Left lobe of liver (tissue), 2 donors: ENCODE measurements around the gene NCR1. TPM values are rescaled to one million over a fixed set of nuclear protein-coding genes. Genes with fewer than 3 reads are reported as not detected.
"Not testable (repeated sequence)": the region's sequence is repeated elsewhere in the genome, so short reads cannot be mapped to it uniquely, and the experiment has no call there.

Experiments used
- ATAC-seq: fragments of 200-7000 bp; cut with Tn5 transposase; one replicate; pipeline ENCODE4 v1.9.1; 2020; ENCODE audit warnings: mild to moderate bottlenecking, moderate library complexity
- DNase-seq: peaks from one replicate; pipeline ENCODE4 v3.0.0-alpha.2; 2020; ENCODE audit warnings: low spot score
- total RNA-seq: library from RNA; stranded (reverse); gene quantifications from one replicate; pipeline ENCODE4 v1.2.1, GENCODE V29; 2021
- donor health status: DM: no; HTN: no; CAD: no; lungs with moderate emphysema.
- donor health status: DM: no; HTN: yes; CAD: no.

Gene NCR1
- total RNA-seq, 1 donor from 2014 or later, result 0.10 TPM

- DNase-seq (no peak), ATAC-seq (no peak)
Measured at GRCh38 chr19:54905421-54905802, 536 bp upstream of the NCR1 start.

DNA sequence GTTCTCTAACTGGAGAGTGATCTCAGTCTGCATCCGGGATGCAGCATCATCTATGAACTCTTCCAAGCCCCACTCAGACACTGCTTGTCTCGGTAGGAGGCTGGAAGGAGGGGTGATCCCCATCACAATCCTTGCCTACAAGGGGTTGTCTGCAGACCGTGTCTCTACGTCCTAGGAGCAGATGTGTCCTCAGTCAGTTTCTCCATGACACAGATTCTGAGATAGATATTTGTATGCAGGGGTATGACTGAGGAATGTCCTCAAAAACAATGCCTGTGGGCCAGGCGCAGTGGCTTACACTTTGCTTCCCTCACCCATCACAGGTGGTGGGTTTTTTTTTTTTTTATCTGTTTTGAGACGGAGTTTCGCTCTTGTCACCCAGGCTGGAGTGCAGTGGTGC, 871 bp downstream of the NCR1 start:
- ATAC-seq, result no peak
- DNase-seq, result no peak

DNA sequence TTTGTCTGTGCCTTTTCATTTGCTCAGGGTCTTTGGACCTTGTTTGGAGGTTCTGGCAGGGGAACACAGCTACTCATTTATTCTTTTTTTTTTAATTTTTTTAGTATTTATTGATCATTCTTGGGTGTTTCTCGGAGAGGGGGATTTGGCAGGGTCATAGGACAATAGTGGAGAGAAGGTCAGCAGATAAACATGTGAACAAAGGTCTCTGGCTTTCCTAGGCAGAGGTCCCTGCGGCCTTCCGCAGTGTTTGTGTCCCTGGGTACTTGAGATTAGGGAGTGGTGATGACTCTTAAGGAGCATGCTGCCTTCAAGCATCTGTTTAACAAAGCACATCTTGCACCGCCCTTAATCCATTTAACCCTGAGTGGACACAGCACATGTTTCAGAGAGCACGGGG, 2.0 kb downstream of the NCR1 start:
- not testable (repeated sequence) for ATAC-seq, DNase-seq

- ATAC-seq (peak; percentile 16), DNase-seq (no peak)
Measured at GRCh38 chr19:54916822-54917221, 10.9 kb downstream of the NCR1 start.

GRCh38 chr19:54918499-54918898, 12.6 kb downstream of the NCR1 start:
- DNase-seq (no peak), ATAC-seq (no peak)

GRCh38 chr19:54919646-54920563, 14.0 kb downstream of the NCR1 start:
- DNase-seq, ATAC-seq: not testable (repeated sequence)

DNA sequence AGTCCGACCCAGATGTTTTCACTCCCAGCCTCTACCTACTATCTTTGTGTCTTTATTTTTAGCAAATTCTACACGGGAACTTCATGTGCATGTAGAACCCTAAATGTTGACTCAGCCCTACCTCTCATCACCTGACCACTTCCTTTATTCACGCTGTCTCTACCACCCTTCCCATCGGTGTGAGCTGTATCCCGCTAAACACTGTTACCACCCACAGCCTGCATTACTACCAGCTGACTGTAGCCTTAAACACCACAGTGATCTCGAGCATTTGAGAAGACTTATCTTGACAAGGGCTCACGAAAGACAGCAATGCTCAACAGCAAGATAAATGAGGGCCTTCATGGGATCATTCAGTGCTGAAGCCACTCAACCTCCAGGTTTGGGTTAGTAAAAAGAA, 15.1 kb downstream of the NCR1 start:
- no peak for ATAC-seq
- no peak for DNase-seq

- no peak for ATAC-seq
- no peak for DNase-seq
Measured at GRCh38 chr19:54923276-54923675, 17.3 kb downstream of the NCR1 start.

- ATAC-seq, result no peak
- no peak for DNase-seq
Measured at GRCh38 chr19:54928299-54928698, 22.4 kb downstream of the NCR1 start.

DNA sequence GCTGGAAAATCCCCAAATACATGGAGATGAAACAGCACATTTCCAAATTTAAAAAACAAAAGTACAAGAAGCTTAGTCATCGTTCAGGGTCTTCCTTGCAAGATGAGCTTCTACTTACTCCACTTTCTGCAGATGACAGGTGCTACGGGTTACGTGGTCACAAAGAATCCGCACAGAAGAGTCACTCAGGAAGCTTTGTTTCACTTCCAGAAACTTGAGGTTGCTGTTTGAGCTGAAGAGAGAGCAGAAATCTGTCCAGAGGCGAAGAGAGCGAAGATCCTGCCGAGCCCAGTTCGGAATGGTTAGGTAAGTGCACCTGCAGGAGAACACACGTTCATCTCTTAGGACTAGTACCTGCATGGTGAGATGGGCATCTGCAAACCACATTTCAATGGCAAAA, 32.0 kb downstream of the NCR1 start:
- no peak for ATAC-seq

GRCh38 chr19:54938906-54939305, 33.0 kb downstream of the NCR1 start:
- ATAC-seq, result no peak
- no peak for DNase-seq

More for the DNA sequence above, 32.0 kb downstream of the NCR1 start:
- DNase-seq, result no peak

GRCh38 chr19:54939538-54939937, 33.6 kb downstream of the NCR1 start:
- DNase-seq, ATAC-seq: not testable (repeated sequence)

DNA sequence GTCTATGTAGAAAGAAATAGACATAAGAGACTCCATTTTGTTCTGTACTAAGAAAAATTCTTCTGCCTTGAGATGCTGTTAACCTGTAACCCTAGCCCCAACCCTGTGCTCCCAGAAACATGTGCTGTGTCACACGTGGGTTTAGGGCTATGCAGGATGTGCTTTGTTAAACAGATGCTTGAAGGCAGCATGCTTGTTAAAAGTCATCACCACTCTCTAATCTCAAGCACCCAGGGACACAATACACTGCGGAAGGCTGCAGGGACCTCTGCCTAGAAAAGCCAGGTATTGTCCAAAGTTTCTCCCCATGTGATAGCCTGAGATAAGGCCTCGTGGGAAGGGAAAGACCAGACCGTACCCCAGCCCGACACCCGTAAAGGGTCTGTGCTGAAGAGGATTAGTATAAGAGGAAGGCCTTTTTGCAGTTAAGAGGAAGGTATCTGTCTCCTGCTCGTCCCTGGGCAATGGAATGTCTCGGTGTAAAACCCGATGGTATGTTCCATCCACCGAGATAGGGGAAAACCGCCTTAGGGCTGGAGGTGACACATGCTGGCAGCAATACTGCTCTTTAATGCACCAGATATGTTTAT, 37.9 kb downstream of the NCR1 start:
- DNase-seq, ATAC-seq: not testable (repeated sequence)

DNA sequence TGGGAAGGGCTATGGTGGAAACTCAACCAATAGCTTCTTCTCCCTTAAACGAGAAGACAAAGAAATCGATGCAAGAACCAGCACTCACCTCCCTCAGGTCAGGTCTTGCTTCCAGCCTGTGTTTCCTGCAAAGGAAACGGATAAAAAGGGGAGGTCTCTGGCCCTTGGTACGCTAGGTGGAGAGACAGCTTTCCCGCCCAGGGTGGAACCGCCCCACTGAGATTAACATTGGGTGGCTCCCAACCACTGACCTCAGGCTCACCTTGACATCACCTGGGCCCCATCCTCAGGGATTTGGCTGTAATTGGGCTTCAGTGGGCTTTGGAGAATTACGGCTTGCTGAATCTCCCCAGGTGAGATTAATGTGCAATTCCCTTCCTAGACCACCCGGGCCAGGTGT, 41.4 kb downstream of the NCR1 start, which contains the start of gene NLRP7:
Gene NLRP7, minus strand, starts transcription at position 150 of the 400 bp plus-strand sequence.
- DNase-seq, result no peak
- no peak for ATAC-seq

DNA sequence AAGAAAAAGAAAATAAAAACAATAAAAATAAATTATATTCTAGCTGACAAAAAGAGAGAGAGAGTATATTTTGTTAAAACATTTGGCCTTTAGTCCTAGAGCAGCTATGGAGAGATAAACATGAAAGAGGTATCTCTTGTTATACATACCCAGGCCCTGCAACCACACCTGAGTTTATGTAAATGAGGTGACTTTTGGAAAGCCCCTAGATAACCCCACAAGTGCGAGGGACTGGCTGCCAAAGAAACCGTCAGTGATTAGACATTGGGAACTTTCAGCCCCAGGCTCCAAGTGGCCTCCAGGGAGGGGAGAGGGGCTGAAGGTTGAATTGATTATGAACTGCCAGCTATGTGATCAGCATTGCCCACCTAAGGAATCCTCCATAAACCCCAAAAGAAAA, 43.5 kb downstream of the NCR1 start:
- DNase-seq (no peak), ATAC-seq (no peak)

- ATAC-seq, DNase-seq: not testable (repeated sequence)
Measured at GRCh38 chr19:54950580-54950979, 44.6 kb downstream of the NCR1 start.

GRCh38 chr19:54952591-54953344, 46.8 kb downstream of the NCR1 start:
- DNase-seq (no peak), ATAC-seq (no peak)

- DNase-seq, ATAC-seq: not testable (repeated sequence)
Measured at GRCh38 chr19:54953345-54953713, 47.4 kb downstream of the NCR1 start.

DNA sequence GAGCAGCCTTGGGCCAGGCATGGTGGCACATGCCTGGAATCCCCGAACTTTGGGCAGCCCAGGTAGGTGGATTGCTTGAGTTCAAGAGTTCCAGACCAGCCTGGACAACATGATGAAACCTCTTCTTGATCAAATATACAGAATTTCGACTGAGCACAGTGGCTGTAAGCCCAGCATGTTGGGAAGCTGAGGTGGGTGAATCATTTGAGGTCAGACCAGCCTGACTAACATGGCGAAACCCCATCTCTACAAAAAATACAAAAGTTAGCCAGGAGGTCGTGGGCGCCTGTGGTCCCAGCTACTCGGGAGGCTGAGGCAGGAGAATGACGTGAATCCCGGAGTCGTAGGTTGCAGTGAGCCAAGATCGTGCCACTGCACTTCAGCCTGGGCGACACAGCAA, 49.4 kb downstream of the NCR1 start:
- DNase-seq (no peak), ATAC-seq (no peak)

DNA sequence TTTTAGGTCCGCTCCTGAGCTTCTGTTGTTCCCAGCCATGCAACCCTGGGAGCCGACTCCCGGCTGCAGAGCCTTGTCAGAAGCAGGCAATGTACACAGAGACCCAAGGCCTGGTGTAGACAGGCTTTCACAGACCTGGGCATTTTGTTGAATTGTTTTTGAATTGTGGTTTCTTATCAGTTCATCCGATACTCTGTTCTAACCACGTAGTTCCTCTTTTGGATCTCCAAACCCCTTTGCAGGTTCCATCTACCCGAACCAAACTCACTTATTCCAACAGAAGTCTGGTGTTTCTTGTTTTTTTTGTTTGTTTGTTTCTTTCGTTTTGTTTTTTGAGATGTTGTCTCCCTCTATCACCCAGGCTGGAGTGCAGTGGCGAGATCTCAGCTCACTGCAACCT, 53.9 kb downstream of the NCR1 start:
- ATAC-seq (no peak), DNase-seq (no peak)
